Caco-2 (cell line): ENCODE measurements around the gene KCNT2. TPM values are rescaled to one million over a fixed set of nuclear protein-coding genes. Genes with fewer than 3 reads are reported as not detected.

Source experiments
- BruUV-seq: library from RNA; stranded (reverse); fragments of 400-500 nt; replicated peaks from 2 replicates; lab custom pipeline; 2021; lab: Mats Ljungman, UMichigan
- CTCF ChIA-PET: fragments of 300-600 bp; sonication (Branson Sonifier 250); formaldehyde crosslinking; loops from one replicate; lab custom pipeline; 2022; ENCODE audit warnings: antibody characterized with exemption; lab: Charles Lee
- POLR2A ChIA-PET: fragments of 300-600 bp; sonication (Branson Sonifier 250); formaldehyde crosslinking; loops from one replicate; lab custom pipeline; 2022; ENCODE audit warnings: antibody characterized with exemption; lab: Charles Lee
- DNase-seq, 2 experiments: peaks; one replicate each; pipeline versions ENCODE4 v3.0.0 to v3.0.0-alpha.2; 2020 to 2022
- H3K27me3 ChIP-seq: replicated peaks from 2 replicates; pipeline ENCODE4 v1.6.0; 2011; ENCODE audit warnings: low read length; ENCODE audit not compliant: control insufficient read depth, insufficient read depth
- H3K36me3 ChIP-seq: 2 replicates; pipeline ENCODE4 v1.5.1; 2011; ENCODE audit warnings: low read length; ENCODE audit not compliant: control insufficient read depth, insufficient read depth
- H3K4me1 ChIP-seq: fragments of 250-450 bp; sonication (Bioruptor Pico); 2 replicates; pipeline ENCODE4 v1.5.1; 2020; ENCODE audit warnings: mild to moderate bottlenecking
- H3K4me3 ChIP-seq: 2 replicates; pipeline ENCODE4 v1.5.1; 2011; ENCODE audit warnings: low read depth, mild to moderate bottlenecking, control low read depth, low read length
- H3K9me3 ChIP-seq: fragments of 250-450 bp; sonication (Bioruptor Pico); 2 replicates; pipeline ENCODE4 v1.5.1; 2020; ENCODE audit warnings: mild to moderate bottlenecking, moderate library complexity
- H3K27ac Mint-ChIP-seq: one replicate; pipeline ENCODE4 v1.8.0; 2022; ENCODE audit warnings: mixed read lengths; ENCODE audit not compliant: unreplicated experiment
- H3K27me3 Mint-ChIP-seq: one replicate; pipeline ENCODE4 v1.8.0; 2022; ENCODE audit warnings: mixed read lengths; ENCODE audit not compliant: insufficient read depth, unreplicated experiment
- H3K36me3 Mint-ChIP-seq: one replicate; pipeline ENCODE4 v1.8.0; 2022; ENCODE audit warnings: mild to moderate bottlenecking, mixed read lengths; ENCODE audit not compliant: insufficient read depth, unreplicated experiment
- H3K4me1 Mint-ChIP-seq: one replicate; pipeline ENCODE4 v1.8.0; 2022; ENCODE audit warnings: low read depth, mixed read lengths; ENCODE audit not compliant: unreplicated experiment
- H3K4me3 Mint-ChIP-seq: one replicate; pipeline ENCODE4 v1.8.0; 2022; ENCODE audit warnings: mild to moderate bottlenecking, moderate library complexity, mixed read lengths; ENCODE audit not compliant: unreplicated experiment
- H3K9me3 Mint-ChIP-seq: one replicate; pipeline ENCODE4 v1.8.0; 2022; ENCODE audit warnings: mixed read lengths; ENCODE audit not compliant: unreplicated experiment
- CTCF ChIP-seq, 2 experiments: fragments of 200-600 bp in 1 of 2; IDR thresholded peaks; 1 replicate in 1 of 2; 2 replicates in 1 of 2; pipeline versions ENCODE4 v1.5.1 to v1.8.0; 2011 to 2022; ENCODE audit warnings: antibody characterized with exemption in 1 of 2, control low read depth in 1 of 2, inconsistent platforms in 1 of 2, low read depth in 1 of 2, low read length in 1 of 2, mild to moderate bottlenecking in 1 of 2, moderate library complexity in 1 of 2; ENCODE audit not compliant: insufficient read depth in 1 of 2, severe bottlenecking in 1 of 2, unreplicated experiment in 1 of 2
- intact Hi-C: fragments of 100-400 bp; cut with micrococcal nuclease; formaldehyde crosslinking; loops from one replicate; pipeline ENCODE4 v1.10.0; 2022; ENCODE audit not compliant: unreplicated experiment
- total RNA-seq: library from RNA; stranded (reverse); gene quantifications from 2 replicates; pipeline ENCODE4 v1.2.3, GENCODE V29; 2022

Gene KCNT2
- total RNA-seq, 1 experiment from 2014 or later: not detected

GRCh38 chr1:196214866-196215265 is 393.4 kb downstream of the KCNT2 start:
- H3K9me3 Mint-ChIP-seq: no peaks in the 10 kb centered on the region
- DNase-seq: no peak
- intact Hi-C loops: no loop called here
- no peaks in the 10 kb centered on the region for H3K27me3 ChIP-seq
- H3K27ac Mint-ChIP-seq: no peak overlapping the region
- no peak overlapping the region for H3K4me3 ChIP-seq
- ChIA-PET CTCF (no interaction called here), POLR2A (no interaction called here)
- H3K4me1 ChIP-seq: no peaks in the 10 kb centered on the region
- H3K4me3 Mint-ChIP-seq: no peak overlapping the region
- no peaks in the 10 kb centered on the region; the same call in 1 of the 2 replicates for H3K36me3 ChIP-seq
- H3K36me3 Mint-ChIP-seq: no peaks in the 10 kb centered on the region
- H3K27me3 Mint-ChIP-seq: peaks cover 2% of the 10 kb centered on the region
- H3K4me1 Mint-ChIP-seq: no peaks in the 10 kb centered on the region
- BruUV-seq: no TSS peak
- no peaks in the 10 kb centered on the region for H3K9me3 ChIP-seq
- TF ChIP-seq CTCF (IDR thresholded peaks at IDR 0.05; ENCODE audit: insufficient read depth in 1 of 2, low read depth in 1 of 2, low read length in 1 of 2, severe bottlenecking in 1 of 2, unreplicated experiment in 1 of 2): no peak

GRCh38 chr1:196209983-196210382 is 398.3 kb downstream of the KCNT2 start:
- no peak overlapping the region for H3K27ac Mint-ChIP-seq
- H3K4me1 ChIP-seq: no peaks in the 10 kb centered on the region
- no peaks in the 10 kb centered on the region for H3K27me3 ChIP-seq
- intact Hi-C loops: loop anchor here (10.0 kb wide), 1 partner anchor 1335 kb away; no protein-coding TSS in a partner anchor
- no peak overlapping the region for H3K4me3 ChIP-seq
- H3K9me3 ChIP-seq: no peaks in the 10 kb centered on the region
- H3K9me3 Mint-ChIP-seq: no peaks in the 10 kb centered on the region
- H3K36me3 Mint-ChIP-seq: no peaks in the 10 kb centered on the region
- ChIA-PET CTCF (no interaction called here), POLR2A (no interaction called here)
- H3K4me1 Mint-ChIP-seq: no peaks in the 10 kb centered on the region
- H3K4me3 Mint-ChIP-seq: no peak overlapping the region
- no peaks in the 10 kb centered on the region; the same call in 1 of the 2 replicates for H3K36me3 ChIP-seq
- no TSS peak for BruUV-seq
- no peak for TF ChIP-seq CTCF (IDR thresholded peaks at IDR 0.05; ENCODE audit: insufficient read depth in 1 of 2, low read depth in 1 of 2, low read length in 1 of 2, severe bottlenecking in 1 of 2, unreplicated experiment in 1 of 2)
- H3K27me3 Mint-ChIP-seq: no peaks in the 10 kb centered on the region
- no peak for DNase-seq

DNA sequence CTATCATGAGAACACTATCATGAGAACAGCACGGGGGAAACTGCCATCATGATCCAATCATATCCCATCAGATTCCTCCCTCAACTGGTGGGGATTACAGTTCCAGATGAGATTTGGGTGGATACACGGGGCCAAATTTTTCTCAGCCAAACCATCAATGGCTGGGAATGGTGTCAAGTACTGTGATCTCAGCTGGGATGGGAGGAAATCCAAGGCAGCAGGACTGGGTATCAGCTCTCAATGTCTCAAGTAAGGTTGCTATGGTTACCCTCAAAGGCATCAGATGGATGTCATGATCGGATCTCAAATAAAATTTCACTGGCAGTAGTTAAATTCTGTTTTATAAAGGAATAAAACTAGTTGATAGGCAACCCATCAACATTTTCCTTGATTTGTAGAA is 399.0 kb downstream of the KCNT2 start:
- Histone ChIP-seq H3K27me3 (no peaks in the 10 kb centered on the region), H3K36me3 (no peaks in the 10 kb centered on the region; the same call in 1 of the 2 replicates), H3K9me3 (no peaks in the 10 kb centered on the region), H3K4me3 (no peak overlapping the region), H3K4me1 (no peaks in the 10 kb centered on the region)
- no peaks in the 10 kb centered on the region for H3K4me1 Mint-ChIP-seq
- H3K27ac Mint-ChIP-seq: no peak overlapping the region
- DNase-seq: no peak
- H3K9me3 Mint-ChIP-seq: no peaks in the 10 kb centered on the region
- H3K4me3 Mint-ChIP-seq: no peak overlapping the region
- no TSS peak for BruUV-seq
- intact Hi-C loops: loop anchor here (10.0 kb wide), 1 partner anchor 1336 kb away; no protein-coding TSS in a partner anchor
- ChIA-PET POLR2A (no interaction called here), CTCF (no interaction called here)
- no peaks in the 10 kb centered on the region for H3K27me3 Mint-ChIP-seq
- TF ChIP-seq CTCF (IDR thresholded peaks at IDR 0.05; ENCODE audit: insufficient read depth in 1 of 2, low read depth in 1 of 2, low read length in 1 of 2, severe bottlenecking in 1 of 2, unreplicated experiment in 1 of 2): no peak
- no peaks in the 10 kb centered on the region for H3K36me3 Mint-ChIP-seq
